Stimulated activated CD4-positive, alpha-beta T cell treated with anti-CD3 and anti-CD28 coated beads, Interleukin-4, amount 100 ng/mL, for 1 hour (primary cell): ENCODE results near the gene LZIC.

Experiments used
- DNase-seq: peaks from one replicate; pipeline ENCODE4 v3.0.0-alpha.2; 2020

The LZIC gene

GRCh38 chr1:9910076-9910422 lies 33.1 kb downstream of the LZIC start, which contains the start of gene CTNNBIP1:
TSS of gene CTNNBIP1 (minus strand) at chr1:9910269. CDS start at chr1:9872064, 38,205 bp downstream.
- no peak for DNase-seq

- DNase-seq: peak; percentile 23
These were observed 33.8 kb downstream of the LZIC start for GRCh38 chr1:9909234-9910046.

GRCh38 chr1:9908871-9909233 lies 34.3 kb downstream of the LZIC start:
- DNase-seq: no peak

- no peak for DNase-seq
These were observed 35.8 kb downstream of the LZIC start for GRCh38 chr1:9907441-9907840.

- no peak for DNase-seq
These were observed 36.7 kb downstream of the LZIC start for GRCh38 chr1:9906466-9906865.

- no peak for DNase-seq
These were observed 38.2 kb downstream of the LZIC start for GRCh38 chr1:9905010-9905409.

GRCh38 chr1:9904596-9904995 lies 38.6 kb downstream of the LZIC start:
- DNase-seq: no peak

GRCh38 chr1:9903801-9904527 lies 39.2 kb downstream of the LZIC start:
- DNase-seq: no peak

GRCh38 chr1:9902060-9902452 lies 41.1 kb downstream of the LZIC start:
- no peak for DNase-seq

GRCh38 chr1:9901148-9902059 lies 41.8 kb downstream of the LZIC start:
- DNase-seq: no peak

GRCh38 chr1:9900142-9901043 lies 42.8 kb downstream of the LZIC start:
- DNase-seq: no peak

- DNase-seq: no peak
These were observed 49.1 kb downstream of the LZIC start for GRCh38 chr1:9894115-9894514.

GRCh38 chr1:9892563-9893528 lies 50.3 kb downstream of the LZIC start:
- DNase-seq: no peak

GRCh38 chr1:9891207-9891606 lies 52.0 kb downstream of the LZIC start:
- DNase-seq: no peak

GRCh38 chr1:9890224-9890731 lies 52.9 kb downstream of the LZIC start:
- DNase-seq: no peak

GRCh38 chr1:9889411-9889810 lies 53.8 kb downstream of the LZIC start:
- DNase-seq: no peak

- DNase-seq: no peak
These were observed 54.3 kb downstream of the LZIC start for GRCh38 chr1:9888886-9889285.

GRCh38 chr1:9887070-9887469 lies 56.1 kb downstream of the LZIC start:
- no peak for DNase-seq

GRCh38 chr1:9886092-9886742 lies 57.0 kb downstream of the LZIC start:
- no peak for DNase-seq

- no peak for DNase-seq
These were observed 58.4 kb downstream of the LZIC start for GRCh38 chr1:9884805-9885204.
